Hippocampal formation (tissue), 2 donors: ENCODE results near the gene SLC22A23.
A peak's percentile ranks its signal among the peaks of the same experiment; 100 is the strongest.
"Not testable (repeated sequence)": the region's sequence is repeated elsewhere in the genome, so short reads cannot be mapped to it uniquely, and the experiment has no call there.

Source experiments
- DNase-seq, 2 donors: peaks; one replicate each; lab custom pipeline; 2025; lab: John Stamatoyannopoulos, UW

SLC22A23 gene

DNA sequence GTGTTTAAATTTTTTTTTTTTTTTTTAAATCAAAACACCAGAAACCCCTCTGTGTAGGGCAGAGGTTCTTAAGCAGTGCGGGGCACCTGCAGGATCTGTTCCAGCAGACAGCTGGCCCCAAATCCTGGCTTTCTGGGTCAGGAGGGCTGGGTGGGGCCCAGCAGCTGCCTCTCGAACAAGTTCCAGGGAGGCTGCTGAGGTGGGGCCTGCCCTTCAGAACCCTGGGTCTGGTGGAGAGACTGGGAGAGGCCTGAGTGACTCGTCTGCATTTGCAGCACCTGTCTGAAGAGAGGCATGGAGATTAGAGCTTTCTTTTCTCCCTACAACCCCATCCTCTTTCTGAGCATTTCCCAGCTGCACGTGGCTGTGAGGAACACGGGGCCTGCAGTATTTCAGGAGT, 189.7 kb downstream of the SLC22A23 start:
- no peak for DNase-seq

DNA sequence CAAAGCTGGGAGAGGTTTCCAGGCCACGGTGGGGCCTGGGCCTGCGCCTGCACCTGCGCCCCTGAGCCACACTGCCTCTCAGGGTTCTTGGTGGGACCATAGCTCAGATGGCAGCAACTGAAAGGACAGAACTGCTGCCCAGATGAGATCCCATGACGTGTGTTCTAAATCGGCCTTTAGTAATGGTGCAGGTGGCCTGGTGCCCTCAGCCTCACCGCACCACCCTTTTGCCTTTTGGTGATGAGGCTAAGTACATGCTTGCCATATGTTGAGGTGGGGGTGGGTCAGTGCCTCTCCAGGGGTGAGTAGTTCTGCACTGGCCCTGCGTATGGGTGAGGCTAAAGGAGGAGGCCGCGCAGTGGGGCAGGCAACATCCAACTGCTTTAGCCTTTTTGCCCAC, 190.7 kb downstream of the SLC22A23 start:
- DNase-seq = no peak

DNA sequence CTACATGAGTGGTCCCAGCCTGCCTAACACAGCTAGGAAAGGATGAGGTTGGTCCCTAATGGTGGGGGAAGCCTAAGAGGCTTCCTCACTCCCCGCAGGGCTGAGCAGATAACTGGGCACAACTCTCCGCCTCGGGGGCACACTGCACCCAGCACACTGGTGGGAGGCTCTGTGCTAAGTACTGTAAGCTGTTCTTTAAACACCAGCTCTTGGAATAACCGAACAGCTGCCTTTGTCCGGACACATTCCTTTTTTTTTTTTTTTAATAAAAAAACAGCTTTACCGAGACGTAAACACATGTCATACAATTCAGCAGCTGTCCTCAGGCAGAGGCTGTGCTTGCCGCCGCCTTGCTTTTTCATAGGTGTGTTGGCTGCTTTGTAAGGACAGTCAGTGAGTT, 191.2 kb downstream of the SLC22A23 start:
- DNase-seq = no peak

DNA sequence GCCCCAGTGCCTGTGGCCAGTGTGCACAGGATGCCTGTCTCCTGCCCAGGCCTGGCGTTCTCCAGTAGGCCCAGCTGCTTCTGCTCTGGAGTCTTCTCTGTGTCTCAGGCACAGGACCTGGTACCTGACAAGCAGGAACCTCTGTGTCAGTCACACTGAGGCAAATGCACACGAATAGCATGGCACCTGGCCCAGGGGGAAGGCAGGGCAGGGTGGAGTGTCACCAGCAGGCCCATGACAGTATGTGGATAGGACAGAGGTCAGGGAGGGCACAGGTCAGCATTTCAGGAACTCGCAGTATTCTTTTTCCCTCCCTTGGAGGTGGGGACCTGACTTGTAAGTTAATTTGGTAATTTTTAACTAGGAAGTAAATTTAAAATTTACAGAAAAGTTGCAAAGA, 192.5 kb downstream of the SLC22A23 start:
- DNase-seq = no peak

DNA sequence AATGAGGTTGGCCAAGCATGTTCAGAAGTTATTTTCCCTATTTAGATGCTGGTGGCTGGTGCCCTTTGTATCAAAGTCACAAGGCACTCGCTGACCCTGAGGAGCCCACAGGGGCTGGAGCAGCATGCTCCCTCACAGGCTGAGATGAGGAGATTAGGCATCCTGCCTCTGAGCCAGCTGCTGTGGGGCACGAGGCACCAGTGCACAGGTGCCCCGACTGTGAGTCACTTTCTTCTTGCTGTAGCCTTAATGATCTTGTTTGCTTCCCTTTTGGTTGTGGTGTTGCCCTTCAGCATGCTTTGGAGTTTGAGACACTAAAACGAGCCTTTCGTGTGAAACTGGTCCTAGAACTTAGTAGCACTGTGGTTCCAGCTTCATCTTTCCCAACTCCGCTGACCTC, 193.8 kb downstream of the SLC22A23 start:
- no peak for DNase-seq

DNA sequence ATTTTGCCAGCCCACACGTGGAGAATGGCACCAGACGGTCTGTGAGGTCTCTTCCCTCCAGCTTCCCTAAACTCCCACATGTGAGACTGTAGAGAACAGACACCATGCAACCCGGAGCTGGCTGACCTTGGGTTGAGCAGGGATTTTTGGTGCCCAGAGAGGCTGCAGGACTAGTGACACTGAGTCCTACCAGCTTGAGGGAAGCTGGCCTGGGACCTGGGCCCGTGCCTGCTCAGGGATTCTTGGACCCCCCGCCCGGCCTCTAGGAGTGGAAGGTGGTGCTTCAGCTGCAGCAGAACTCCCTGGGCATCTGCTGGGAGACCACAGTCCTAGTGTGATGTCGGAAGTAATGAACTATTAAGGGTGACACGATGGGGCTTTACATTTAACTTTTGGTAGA, 194.9 kb downstream of the SLC22A23 start:
- no peak for DNase-seq

DNA sequence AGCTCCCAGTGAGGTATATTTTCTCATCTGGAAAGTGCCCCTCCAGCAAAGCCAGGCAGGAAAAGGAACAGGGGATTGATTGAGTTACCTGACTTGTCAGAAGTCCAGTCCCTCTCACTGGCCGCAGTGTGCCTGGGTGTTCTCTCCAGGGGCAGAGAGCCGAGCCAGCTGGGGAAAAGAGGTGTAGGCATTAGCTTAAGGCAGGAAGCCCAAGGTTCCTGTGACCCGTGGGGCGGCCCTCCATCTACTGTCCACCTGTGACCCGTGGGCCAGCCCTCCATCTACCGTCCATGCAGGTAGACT, 195.4 kb downstream of the SLC22A23 start:
- no peak for DNase-seq

DNA sequence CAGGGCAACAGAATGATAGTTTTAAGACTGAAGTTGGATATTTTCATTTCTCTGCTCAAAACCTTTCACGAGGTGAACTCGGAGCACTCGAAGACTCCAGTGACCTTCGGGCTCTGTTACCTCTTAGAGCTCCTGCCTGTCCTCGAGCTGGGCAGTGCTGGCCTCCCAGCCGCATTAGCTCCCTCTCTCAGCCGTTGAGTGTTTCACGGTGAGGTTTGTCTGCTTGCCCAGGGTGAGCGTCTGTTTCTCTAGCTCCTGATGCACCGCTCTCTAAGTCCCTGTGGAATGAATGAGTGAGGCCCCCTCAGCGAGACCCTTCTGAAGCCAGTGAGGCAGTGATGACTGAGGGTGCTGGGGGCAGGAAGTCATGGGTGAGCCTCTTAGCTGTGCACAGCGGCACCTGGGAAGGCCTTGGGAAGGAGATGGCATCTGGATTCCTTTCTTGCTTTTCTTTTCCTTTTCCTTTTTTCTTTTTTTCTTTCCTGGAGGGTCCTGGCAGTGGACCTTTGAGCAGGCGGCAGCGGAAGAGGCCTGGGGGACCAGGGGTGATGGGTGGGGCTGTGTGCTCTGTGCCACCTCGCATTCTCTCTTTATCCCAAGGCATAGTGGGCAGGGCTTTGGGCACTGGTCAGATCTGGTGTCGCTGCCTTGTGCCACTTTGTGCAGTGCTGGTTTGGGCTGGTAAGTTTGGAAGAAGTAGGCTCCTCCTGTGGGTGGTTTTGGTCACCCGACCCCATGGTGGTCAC, 195.9 kb downstream of the SLC22A23 start:
- DNase-seq = no peak

DNA sequence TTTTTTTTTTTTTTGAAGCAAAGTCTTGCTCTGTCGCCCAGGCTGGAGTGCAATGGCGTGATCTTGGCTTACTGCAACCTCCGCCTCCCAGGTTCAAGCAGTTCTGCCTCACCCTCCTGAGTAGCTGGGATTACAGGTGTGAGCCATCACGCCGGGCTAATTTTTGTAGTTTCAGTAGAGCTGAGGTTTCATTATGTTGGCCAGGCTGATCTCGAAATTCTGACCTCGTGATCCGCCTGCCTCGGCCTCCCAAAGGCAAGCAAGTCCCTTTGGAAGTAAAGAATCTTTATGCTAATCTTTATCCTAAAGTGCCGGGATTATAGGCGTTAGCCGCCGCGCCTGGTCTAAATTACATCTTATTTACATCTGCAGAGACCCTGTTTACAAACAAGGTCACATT, 196.6 kb downstream of the SLC22A23 start:
- DNase-seq = no peak

DNA sequence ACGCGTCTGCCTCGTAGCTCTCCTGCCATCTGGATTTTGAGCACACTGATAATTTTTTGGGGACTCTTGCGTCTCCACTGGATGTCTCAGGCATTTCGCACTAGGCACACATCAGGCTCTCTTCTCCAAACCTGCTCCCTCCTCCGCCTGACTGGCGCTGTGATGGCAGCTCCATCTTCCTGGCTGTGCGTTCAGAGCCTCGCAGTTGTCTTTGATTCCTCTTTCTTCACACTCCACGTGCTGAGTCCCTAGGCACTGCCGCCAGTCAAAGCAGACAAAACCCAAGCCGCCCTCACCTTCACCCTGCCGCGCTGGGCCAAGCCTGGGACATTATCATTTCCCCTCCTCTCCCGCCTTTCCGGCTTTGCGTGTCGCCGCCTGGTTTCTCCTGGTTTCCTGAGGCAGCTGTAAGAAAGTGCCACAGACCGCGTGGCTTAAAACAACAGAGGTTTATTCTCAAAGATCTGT, 197.3 kb downstream of the SLC22A23 start:
- DNase-seq = peak in 1 of 2 donors; percentile 22

DNA sequence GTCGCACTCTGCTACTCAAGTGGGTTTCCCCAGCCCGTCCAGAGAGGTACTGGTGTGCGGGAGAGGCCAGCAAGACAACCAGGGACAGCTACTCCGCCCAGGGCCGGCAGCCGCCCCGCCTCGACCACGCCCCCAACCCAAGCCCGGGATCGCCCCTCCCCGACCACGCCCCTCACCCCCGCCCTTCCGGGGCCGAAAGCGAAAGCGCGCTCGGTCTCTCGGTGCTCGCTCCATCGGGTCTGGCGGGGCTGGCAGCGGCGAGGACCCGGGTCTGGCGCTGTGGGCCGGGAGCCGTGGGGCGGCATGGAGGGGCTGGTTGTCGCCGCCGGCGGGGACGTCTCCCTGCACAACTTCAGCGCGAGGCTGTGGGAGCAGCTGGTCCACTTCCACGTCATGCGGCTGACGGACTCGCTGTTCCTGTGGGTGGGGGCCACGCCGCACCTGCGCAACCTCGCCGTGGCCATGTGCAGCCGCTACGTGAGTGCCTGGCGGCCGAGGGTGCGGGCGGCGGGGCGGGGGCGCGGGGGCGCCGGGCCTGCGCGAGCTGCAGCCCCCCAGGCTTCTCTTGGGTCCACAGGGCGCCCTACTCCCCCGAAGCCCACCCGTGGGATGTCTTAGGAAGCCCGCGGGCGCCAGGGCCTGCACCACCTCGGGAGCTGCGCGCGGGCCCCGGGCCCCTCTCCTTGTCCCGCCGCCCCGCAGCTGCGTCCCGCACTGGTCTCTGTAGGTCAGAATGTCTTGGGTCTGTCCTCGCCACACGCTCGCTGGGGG, 197.9 kb downstream of the SLC22A23 start, which contains the start of gene PSMG4:
Gene PSMG4 (plus strand): TSS at position 228 of the 771 bp plus-strand sequence. CDS start 76 bp downstream, at position 304.
- DNase-seq = peak; percentile 82 to 93

DNA sequence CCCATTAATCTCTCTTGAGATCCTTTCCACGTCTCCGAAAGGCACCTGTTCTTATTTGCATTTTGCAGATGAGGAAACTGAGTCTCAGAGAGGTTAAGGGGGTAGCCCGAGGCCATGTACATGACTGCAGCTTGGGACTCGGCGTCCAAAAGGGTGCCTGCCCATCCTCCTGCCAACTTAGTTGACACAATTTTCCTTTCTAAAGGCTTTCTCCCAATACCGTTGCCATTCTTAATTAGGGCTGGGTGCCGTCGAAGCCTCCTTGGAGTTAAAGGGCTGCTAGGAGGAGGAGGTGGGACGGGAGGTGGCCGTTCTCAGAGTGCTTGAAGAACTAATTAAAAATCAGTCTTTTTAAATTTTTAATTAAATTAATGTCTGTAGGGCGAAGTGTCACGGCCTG, 198.6 kb downstream of the SLC22A23 start:
- no peak for DNase-seq

DNA sequence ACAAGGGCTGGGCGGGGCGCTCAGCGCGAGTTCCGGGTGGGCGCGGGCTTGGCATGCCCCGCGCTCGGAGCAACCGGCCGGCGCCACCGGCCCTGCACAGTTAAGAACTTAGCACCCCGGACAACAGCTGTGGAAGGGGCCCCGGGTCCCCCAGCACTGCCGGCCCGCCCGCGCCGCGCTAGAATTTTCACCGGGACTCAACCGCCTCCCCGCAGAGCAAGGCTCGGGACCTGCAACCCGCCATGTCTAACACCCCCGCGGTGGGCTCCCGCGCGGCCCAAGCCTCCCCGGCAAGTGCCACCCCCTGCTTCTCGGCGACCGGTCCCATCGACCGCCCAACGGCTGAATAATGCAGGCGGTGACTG, 203.3 kb downstream of the SLC22A23 start:
- DNase-seq = no peak

DNA sequence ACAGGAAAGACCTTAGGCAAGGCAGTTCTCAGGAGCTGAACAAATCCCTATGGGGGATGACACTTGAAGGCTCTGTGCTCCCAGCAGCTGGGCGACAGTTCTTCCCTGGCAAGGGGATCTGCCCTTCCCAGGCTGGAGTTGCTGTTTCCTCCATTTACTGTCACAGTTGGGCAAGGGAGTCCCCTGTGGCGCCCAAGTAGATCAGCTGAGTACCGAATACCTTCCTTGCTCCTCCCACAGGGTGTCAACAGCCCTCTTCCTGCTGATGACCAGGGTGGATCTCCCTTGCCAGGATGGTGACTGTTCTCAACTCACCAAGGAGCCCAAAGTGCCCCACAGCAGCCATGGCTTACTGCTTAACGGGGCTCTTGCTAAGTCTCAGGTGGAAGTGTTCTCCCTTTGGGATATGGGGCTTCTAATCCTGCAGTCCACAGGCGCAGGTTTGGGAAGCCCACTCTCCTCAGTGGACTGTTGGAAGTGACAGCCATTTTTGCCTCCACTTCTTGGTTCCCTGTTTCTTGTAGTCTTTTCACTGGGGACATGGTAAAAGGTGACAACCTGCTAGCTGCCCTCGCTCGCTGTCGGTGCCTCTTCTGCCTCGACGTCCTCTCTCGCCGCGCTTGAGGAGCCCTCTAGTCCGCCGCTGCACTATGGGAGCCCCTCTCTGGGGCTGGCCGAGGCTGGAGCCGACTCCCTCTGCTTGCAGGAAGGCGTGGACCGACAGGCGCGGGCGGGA, 203.8 kb downstream of the SLC22A23 start:
- no peak for DNase-seq

DNA sequence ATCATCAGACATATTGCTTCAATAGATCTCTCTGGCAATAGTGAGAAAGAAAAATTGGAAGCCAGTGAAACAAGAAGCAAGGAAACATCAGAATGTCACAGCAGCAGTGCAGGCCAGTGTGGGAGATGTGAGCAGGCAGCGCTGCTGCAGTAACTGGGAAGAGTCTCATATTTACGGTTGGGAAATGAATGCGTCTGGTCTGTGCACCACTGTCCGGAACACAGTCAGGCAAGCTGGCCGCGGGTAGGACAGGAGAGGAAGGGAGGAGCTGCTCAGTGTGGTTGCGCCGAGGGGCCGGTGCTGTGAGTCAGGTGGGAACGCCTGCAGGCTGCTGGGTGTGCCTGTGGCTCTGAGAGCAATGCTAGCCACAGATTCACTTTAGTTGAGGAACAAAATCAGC, 204.5 kb downstream of the SLC22A23 start:
- DNase-seq = no peak

DNA sequence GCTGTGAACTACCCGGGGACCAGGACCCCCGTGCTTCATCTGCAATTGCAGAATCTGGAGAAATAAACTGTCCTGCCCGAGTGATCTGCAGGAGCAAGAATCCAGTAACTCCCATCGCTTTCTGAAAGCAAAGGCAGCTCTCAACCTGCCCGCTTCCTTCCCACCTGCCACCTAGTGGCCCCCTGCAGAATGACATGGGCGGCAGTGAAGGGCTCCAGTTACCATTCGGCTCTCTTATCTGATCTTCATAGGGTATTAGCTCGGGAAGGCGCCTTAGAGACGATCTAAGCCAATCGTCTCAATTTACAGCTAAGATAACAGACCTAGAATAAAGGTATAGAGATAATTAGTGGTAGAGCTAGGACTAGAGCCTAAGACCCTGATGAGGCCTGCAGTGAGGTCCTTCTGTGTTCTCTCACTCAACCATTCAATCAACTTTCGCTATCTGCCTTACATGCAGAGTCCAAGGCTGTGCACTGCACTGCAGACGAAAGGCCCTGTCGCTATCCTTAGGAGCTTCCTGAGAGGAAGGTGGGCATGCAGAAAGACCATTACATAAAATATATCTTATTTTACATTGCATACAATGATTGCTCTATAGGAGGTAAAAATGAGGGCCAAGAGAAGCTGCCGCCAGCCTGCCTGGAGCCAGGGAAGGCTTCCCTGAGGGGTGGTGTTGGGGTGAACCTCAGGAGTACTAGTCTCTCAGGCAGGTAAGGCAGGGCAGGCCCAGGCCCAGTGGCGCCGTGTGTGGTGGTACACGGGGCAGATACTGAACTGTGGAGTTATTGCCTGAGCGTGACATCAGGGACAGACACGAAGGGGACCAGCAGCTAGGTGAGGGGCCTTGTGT, 205.2 kb downstream of the SLC22A23 start:
- DNase-seq = peak; percentile 66

DNA sequence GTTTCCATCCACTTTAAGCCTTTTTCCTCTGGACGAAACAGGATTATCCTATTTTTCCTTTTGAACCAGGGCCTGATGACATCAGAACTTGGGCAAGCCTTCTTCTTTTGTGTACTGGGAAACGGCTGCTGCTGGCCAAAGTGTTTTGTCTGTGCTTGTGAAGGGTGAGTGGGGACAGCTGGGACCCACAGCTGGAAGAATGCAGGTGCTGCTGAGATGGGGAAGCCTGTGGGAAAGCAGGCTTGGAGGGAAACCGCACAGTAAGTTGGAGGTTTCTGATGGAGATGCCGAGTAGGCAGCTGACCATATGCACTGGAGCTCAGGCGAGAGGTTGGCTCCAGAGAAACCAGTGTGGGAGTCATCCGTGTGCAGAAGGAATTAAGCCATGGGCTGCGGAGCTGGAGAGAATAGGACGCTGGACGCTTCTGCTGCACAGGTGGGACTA, 206.6 kb downstream of the SLC22A23 start:
- DNase-seq = no peak

DNA sequence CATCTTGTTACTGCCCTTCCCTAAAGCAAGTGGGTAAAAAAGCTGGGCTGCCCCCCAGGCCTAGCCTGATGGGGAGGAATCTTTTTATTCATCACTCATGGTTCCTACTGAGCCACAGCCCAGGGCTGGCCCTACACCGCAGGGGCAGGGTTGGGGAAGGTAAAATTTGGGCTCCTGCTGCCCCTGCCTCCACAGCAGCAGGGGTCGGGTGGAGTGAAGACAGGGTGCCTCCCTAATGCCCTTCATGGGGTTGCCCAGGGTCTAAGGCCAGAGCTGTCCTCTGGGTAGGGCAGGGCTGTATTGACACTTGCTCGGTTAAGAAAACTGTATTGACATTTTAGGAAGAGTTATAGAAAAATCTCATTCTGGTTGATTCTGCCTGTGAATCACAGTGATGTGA, 207.0 kb downstream of the SLC22A23 start:
- DNase-seq = no peak

DNA sequence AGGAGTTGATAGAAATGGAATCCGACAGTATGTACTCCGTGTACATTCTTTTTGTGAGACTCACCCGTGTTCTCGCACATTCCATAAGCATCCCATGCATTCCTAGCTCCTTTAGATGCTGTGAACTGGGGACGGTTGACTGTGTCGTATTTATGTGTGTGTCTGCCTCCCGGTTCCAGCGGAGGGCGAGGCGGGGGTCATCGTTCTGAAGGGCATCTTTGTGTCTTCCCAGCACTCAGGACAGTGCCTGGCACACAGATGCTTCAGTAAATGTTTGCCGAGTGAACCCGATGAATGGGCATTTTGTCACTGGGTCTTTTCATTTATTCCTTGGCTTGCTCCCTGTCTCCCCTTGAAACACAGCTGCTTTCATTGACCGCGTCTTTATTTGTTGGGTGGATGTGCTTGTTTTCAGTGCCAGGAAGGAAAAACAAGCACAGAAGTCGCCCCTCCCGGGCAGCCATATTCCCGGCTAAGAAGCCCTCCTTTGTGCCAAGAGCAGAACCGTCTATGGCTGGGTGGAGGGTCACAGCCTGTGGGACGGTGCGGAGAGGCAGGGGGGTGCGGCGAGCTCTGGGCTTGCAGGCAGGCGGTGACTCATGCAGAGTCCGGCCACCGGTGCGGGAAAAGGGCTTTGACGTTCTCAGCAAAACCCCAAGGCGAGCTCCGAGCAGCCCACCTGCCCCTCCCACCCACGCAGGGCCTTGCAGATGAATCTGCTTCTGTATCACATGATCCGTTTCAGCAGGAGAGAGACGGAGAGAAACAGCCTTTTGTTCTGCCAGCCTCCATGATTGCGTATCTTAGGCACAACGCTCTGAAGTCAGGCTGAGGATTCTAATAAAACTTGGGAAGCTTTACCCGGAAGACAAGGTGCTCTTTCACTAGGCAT, 209.3 kb downstream of the SLC22A23 start:
- DNase-seq = peak; percentile 95

DNA sequence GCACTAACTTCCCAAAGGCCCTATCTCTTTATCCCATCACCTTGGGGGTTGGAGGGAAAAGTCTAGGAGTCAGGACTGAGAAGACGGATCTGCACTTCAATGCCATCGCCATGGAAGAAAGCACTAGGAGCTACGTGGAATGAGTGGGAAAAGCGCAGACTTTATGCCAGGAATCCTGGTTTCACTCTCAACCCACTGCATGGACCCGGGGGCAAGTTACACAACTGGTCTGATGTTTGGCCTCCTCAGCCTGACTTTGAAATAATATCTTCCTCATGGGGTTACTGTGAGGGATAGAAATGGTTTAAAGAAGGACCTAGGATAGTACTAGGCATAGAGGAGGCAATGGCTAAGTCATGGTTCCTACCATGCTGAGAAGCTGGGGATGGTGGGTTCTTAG, 211.6 kb downstream of the SLC22A23 start:
- DNase-seq = no peak

DNA sequence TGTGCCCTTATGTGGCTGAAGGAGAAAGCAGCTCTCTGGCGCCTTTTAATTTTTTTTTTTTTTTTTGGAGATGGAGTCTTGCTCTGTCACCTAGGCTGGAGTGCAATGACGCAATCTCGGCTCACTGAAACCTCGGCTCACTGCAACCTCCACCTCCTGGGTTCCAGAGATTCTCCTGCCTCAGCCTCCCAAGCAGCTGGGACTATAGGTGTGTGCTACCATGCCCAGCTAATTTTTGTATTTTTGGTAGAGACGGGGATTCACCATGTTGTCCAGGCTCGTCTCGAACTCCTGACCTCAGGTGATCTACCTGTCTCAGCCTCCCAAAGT, 212.1 kb downstream of the SLC22A23 start:
- not testable (repeated sequence) for DNase-seq
